ENCODE data around the gene SLC25A4.
"Not testable (repeated sequence)": the region's sequence is repeated elsewhere in the genome, so short reads cannot be mapped to it uniquely, and the experiment has no call there.

SLC25A4 gene

GRCh38 chr4:185186769-185187168, 43.7 kb downstream of the SLC25A4 start:
- no peak for DNase-seq

GRCh38 chr4:185189606-185190305, 46.7 kb downstream of the SLC25A4 start:
- no peak for DNase-seq

DNA sequence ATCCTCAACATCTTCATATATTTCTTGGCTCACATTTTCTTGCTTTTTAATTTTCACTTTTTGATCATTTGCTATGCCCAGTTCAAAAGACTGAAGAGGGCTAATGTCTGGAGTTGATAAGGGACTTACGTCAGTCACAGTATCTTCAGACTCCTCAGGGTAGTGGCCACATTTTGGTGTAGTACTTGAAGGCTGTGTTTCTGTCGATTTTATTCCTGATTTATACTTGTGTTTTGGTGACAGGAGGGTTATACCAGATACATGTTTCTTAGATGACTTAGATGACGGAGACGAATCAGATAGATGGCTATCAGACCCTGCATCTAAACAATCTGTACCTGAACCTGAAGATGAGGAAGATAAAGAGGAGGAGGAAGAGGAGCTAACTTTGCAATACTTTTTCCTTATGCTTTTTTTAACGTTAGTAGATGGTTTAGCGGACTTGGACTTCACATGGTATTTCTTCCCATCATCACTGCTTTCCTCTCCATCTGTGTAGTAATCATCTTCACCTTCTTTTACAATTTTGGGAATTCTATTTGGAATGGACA, 47.3 kb downstream of the SLC25A4 start:
- no peak for DNase-seq

- DNase-seq = no peak
These were observed 49.0 kb downstream of the SLC25A4 start for GRCh38 chr4:185192059-185192458.

GRCh38 chr4:185194924-185195888, 52.1 kb downstream of the SLC25A4 start:
- DNase-seq = no peak

DNA sequence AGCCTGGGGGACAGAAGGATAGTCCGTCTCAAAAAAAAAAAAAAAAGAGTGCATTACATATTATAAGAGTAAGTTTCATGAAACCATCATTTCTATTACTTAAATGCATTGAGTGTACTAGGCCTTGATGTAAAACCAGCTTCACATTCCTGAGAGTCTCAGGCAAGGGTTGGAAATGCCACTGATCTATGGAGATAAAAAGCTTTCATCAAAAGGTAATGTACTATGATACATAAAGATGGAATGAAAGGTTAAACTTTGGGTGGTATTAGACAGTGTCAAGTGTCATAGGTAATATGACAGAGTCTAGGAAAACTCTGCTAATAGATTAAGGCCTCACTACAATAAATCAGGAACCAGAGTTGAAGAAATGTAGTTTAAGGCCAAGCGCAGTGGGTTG, 53.4 kb downstream of the SLC25A4 start:
- no peak for DNase-seq

GRCh38 chr4:185198189-185198588, 55.1 kb downstream of the SLC25A4 start:
- DNase-seq = not testable (repeated sequence)
